ENCODE data around the gene ARGLU1.

- TF ChIP-seq, protein P1, sequence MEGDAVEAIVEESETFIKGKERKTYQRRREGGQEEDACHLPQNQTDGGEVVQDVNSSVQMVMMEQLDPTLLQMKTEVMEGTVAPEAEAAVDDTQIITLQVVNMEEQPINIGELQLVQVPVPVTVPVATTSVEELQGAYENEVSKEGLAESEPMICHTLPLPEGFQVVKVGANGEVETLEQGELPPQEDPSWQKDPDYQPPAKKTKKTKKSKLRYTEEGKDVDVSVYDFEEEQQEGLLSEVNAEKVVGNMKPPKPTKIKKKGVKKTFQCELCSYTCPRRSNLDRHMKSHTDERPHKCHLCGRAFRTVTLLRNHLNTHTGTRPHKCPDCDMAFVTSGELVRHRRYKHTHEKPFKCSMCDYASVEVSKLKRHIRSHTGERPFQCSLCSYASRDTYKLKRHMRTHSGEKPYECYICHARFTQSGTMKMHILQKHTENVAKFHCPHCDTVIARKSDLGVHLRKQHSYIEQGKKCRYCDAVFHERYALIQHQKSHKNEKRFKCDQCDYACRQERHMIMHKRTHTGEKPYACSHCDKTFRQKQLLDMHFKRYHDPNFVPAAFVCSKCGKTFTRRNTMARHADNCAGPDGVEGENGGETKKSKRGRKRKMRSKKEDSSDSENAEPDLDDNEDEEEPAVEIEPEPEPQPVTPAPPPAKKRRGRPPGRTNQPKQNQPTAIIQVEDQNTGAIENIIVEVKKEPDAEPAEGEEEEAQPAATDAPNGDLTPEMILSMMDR (IDR thresholded peaks at IDR 0.05; ENCODE audit: insufficient read depth, low read length, poor library complexity, severe bottlenecking) = no peak
- TF ChIP-seq EZH2phosphoT487 (conservative IDR thresholded peaks at IDR 0.05; ENCODE audit: low read length) = no peak
Observed at GRCh38 chr13:106599875-106600797, 32.2 kb upstream of the ARGLU1 start.
